ENCODE data around the gene BDNF.

BDNF gene

DNA sequence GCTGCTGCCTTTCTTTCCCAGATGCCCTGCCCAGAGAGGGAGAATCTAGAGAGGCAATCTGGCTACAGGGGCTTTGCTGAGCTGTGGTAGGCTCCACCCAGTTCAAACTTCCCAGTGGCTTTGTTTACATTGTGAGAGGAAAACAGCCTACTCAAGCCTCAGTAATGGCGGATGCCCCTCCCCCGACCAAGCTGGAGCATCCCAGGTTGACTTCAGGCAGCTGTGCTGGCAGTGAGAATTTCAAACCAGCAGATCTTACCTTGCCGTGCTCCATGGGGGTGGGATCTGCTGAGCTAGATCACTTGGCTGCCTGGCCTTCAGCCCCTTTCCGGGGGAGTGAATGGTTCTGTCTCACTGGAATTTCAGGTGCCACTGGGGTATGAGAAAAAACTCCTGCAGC, 12.2 kb downstream of the BDNF start:
- TF ChIP-seq, protein P1, sequence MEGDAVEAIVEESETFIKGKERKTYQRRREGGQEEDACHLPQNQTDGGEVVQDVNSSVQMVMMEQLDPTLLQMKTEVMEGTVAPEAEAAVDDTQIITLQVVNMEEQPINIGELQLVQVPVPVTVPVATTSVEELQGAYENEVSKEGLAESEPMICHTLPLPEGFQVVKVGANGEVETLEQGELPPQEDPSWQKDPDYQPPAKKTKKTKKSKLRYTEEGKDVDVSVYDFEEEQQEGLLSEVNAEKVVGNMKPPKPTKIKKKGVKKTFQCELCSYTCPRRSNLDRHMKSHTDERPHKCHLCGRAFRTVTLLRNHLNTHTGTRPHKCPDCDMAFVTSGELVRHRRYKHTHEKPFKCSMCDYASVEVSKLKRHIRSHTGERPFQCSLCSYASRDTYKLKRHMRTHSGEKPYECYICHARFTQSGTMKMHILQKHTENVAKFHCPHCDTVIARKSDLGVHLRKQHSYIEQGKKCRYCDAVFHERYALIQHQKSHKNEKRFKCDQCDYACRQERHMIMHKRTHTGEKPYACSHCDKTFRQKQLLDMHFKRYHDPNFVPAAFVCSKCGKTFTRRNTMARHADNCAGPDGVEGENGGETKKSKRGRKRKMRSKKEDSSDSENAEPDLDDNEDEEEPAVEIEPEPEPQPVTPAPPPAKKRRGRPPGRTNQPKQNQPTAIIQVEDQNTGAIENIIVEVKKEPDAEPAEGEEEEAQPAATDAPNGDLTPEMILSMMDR (IDR thresholded peaks at IDR 0.05; ENCODE audit: borderline replicate concordance, insufficient read depth, low read depth, low read length), result no peak
- no peak overlapping the region for H3K4me3 ChIP-seq (ENCODE audit: low read depth, low read length)

GRCh38 chr11:27681664-27682063, 18.6 kb downstream of the BDNF start:
- no peak overlapping the region for H3K4me3 ChIP-seq (ENCODE audit: low read depth, low read length)
- TF ChIP-seq, protein P1 (IDR thresholded peaks at IDR 0.05; ENCODE audit: borderline replicate concordance, insufficient read depth, low read depth, low read length), result no peak

GRCh38 chr11:27679136-27680015, 20.9 kb downstream of the BDNF start:
- H3K4me3 ChIP-seq (ENCODE audit: low read depth, low read length), result no peak overlapping the region
- TF ChIP-seq, protein P1 (IDR thresholded peaks at IDR 0.05; ENCODE audit: borderline replicate concordance, insufficient read depth, low read depth, low read length), result no peak

DNA sequence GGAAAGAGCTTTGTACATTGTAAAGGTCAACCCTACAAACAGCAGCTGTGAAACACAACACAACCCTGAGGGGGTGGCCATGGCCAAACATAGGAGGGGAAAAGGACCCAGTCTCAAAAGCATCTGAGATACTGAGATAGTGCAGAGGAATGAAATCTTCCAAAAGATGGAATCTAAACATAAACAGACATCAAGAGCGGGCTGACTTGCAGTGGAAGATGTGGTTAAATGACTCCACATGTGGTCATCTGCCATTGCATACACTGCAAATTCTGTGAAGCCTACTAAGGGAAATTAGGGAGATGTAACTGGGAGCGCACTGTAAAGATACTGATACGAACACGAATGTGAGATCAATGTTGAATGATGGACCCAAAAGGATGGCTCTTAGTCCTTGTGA, 22.0 kb downstream of the BDNF start:
- no peak overlapping the region for H3K4me3 ChIP-seq (ENCODE audit: low read depth, low read length)
- TF ChIP-seq, protein P1 (IDR thresholded peaks at IDR 0.05; ENCODE audit: borderline replicate concordance, insufficient read depth, low read depth, low read length), result no peak

- no peak overlapping the region for H3K4me3 ChIP-seq (ENCODE audit: low read depth, low read length)
- TF ChIP-seq, protein P1 (IDR thresholded peaks at IDR 0.05; ENCODE audit: borderline replicate concordance, insufficient read depth, low read depth, low read length), result no peak
Observed at GRCh38 chr11:27677108-27677507, 23.1 kb downstream of the BDNF start.

- TF ChIP-seq, protein P1 (IDR thresholded peaks at IDR 0.05; ENCODE audit: borderline replicate concordance, insufficient read depth, low read depth, low read length), result no peak
- H3K4me3 ChIP-seq (ENCODE audit: low read depth, low read length), result no peak overlapping the region
Observed at GRCh38 chr11:27673979-27674663, 26.1 kb downstream of the BDNF start.

Measured in GM12875 (cell line).